Endometrial microvascular endothelial cells (primary cell): Measurements from ENCODE around the gene AKAP13. TPM values are rescaled to one million over a fixed set of nuclear protein-coding genes. Genes with fewer than 3 reads are reported as not detected.

Experiments used
- in situ Hi-C: cut with HindIII; loops from 2 replicates; pipeline ENCODE4 v1.10.0; 2017; ENCODE audit warnings: low sequenced_read_pairs, low pct_unique_long_range_greater_than_20kb; ENCODE audit errors: inconsistent ontology term
- total RNA-seq: library from RNA; depleted of rRNA; stranded (reverse); fragments of >200 nt; gene quantifications from one replicate; pipeline ENCODE4 v1.2.3, GENCODE V29; 2015; ENCODE audit errors: inconsistent ontology term

The AKAP13 gene
- total RNA-seq, 1 donor from 2014 or later, result 27.7 TPM

DNA sequence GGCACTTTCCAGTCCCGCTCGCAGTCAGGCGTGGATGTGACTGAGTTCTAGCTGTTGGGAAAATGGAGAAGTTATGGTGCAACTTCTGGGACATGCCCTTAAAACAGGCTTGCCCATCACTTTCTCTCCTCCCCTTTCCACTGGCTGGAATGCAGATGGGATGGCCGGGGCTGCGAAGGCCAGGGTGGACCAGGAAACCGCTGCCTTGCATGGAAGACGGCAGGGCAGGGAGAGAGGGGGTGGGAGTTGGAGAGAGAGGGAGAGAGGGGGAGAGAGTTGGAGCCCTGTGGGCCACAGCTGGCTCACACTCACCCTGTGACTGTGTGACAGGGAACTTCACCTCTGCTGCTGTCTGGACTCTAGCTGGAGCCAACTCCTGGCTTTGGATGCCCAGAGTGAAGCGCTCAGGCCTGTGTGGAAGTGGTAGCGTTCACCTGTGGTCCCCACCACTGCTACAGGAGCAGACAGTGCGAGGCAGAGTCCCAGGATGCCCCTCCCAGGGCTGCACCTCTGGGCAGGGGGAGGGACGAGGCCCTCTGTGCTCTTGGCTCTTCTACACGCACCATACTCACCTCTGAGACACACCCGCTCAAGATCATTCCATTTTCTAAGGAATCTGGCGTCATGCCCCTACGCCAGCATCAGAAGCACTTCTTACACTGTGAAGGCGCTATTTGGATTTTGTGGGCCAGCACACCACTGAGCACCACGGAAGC lies 377.7 kb downstream of the AKAP13 start:
- in situ Hi-C loops, result no loop called here

DNA sequence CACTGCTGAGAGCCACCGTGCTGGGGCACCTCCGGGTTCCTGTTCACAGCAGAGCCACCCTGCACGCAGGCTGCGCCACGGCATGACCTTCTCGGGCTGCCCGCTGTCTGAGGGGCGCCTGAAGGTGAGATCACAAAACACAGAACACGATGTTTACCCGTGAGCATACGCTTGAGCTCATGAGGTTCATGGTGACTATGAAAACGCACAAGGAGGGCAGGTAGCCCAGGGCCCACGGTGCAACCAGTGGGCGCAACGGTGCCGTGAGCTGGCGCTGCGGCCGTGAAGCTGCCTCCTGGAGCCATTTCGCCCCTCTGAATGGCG lies 378.2 kb downstream of the AKAP13 start:
- in situ Hi-C loops, result no loop called here

DNA sequence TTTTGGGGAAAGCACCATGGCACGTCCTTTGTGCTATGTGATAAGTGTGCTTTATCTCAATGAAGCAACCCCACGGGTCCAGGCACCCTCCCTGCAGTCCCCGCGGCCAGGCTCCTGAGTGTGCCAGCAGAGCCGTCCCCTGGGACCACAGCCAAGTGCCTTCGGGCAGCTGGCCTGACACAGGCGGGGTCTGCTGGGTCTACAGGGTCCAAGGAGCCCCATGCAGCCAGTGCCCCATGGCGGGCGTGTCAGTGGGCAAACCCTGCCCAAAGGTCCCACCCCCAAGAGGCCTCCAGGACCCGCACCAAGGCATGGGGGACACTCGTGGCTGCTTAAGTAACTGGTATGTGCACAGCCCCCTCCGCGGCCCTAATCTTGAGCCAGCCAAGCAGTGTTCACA lies 379.0 kb downstream of the AKAP13 start:
- in situ Hi-C loops, result no loop called here

DNA sequence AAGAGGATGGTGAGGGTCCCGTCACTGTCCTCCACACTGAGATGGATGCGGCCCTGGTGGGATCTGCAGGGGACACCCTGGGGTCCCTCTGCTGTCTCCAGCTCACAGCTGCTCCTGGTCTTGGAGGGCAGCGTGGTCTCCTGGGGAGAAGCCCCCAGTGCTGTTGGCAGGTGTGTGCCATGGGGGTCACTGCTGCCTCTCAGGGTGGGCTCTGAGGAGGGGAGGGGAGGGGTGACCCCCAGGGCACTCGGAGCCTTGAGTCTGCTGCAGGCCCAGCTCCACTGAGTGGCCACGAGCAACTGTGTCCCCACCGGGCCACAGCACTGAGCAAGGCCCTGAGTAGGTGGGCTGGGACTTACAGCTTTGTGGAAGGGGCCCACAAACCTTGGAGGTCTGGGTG lies 379.6 kb downstream of the AKAP13 start:
- in situ Hi-C loops, result no loop called here

DNA sequence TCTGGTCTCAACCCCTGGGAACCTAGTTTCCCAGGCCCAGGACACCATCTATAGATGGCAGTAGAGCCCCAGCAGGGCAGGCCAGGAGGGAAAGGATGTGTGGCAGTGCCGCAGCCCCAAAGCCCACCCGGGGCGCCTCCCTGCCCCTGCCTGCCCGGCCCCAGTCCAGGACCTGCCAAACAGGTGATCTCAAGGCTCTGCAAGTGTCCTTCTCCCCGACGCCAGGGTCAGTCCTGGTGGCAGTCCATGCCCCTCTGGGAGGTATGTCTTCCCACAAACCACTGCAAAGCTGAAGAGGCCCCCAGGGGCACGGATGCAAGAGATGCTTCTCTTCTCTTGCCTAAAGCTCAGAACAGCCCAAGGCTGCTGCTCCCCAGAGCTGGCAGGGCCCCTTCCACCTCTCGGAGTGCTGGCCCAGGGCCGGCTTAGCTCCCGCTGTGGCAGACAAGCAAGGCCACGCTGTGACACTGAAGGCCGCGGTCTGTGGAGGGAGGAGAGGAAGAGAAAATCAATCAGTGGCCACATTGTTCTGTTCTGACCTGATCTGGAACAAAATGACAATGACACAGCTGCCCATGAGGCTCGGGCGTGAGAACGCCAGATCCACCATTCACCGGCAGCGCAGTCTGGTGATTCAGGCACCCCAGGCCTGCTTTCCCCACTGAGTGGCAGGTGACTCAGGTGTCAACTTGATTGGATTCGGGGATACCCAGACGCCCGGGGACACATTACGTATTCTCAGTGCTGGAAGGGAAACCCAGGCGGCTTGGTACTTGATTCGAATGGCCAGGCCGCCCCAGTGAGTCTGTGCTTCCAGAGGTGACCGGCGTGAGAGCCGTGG lies 380.3 kb downstream of the AKAP13 start:
- in situ Hi-C loops, result no loop called here

DNA sequence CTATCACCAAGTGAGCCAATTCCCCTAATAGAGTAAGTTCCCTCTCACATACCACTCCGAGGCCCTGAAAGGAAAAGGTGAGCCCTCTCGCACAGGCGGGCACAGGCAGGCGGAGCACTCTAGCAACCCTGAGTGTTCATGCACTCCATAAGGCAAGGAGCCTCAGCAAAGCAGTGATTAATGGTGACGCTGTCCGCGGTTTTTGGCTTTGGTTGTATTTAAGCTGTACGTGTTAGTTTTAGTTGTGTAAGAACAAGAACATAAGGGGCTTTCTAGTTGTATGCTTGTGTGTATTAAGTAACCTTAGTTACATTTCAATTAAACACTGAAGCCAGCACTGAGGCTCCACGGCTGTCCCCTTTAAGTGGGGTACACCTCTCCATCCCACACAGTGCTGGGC lies 381.2 kb downstream of the AKAP13 start:
- in situ Hi-C loops, result no loop called here

DNA sequence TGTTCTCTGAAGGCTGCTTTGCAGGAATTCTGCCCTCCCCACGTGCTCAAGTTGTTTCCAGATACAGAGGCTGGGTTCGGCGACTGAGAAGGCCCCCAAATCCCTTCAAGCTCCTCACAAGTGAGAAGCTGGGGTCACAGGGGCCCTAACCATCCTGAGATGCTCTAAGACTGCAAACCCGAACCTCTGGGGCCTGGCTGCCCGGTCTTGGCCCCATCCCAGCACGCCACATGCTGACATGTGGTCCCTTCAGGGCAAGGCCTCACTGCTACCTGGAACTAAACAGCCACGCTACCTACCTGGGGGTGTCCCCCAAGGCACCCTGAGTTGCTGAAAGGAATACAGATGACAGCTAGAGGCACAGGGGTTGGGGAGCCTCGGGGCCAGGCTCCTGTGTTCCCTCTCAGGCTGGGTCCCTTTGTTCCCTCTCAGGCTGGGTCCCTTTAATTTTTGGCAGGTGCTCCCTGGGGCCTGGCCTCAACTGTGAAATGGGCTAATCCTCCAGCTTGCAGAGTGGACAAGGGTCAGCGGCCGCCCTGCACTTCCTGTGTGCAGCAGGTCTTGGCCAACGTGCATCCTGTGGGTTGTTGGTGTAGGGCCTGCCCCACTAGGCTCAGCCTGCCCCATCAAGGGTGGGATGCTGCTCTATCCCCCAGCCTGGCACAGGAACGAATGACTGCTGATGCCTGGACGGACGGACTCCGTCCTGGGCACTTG lies 381.8 kb downstream of the AKAP13 start:
- in situ Hi-C loops, result no loop called here

DNA sequence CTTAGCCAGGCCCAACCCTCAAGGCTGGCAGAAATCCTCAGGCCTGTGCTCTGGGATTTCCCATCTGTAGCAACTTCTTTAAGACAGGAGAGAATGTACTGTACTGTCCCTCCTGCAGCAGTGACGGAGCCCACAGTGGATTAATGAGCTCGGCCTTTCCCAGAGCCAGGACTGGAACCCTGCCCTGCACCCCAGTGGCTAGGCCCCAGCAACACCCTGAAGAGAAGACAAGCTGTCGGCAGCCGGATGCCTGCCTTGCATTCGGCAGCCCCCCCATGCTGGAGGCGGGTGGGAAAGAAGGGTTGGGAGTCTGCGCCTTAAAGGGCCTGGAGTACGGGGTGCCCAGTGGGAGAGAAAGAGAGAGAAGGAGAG lies 382.3 kb downstream of the AKAP13 start:
- in situ Hi-C loops, result no loop called here

DNA sequence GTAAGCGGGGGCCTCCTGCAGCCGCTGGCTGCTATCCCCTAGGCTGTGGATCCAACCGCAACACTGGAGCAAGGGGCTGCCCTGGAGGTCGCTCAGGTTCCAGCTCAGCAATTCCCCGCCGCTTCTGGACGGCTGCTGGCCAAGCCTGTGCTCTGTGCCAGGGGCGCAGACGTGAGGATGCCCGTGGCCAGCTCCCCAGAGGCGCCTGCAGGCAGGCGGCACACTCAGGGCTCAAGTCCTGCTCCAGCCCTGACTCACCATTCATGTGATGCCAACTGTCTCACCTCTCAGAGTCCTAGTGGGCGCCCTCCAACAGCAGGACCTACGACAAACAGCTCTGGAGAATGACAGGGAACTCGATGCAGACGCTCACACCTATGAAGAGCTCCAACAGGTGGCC lies 382.8 kb downstream of the AKAP13 start:
- in situ Hi-C loops, result no loop called here

DNA sequence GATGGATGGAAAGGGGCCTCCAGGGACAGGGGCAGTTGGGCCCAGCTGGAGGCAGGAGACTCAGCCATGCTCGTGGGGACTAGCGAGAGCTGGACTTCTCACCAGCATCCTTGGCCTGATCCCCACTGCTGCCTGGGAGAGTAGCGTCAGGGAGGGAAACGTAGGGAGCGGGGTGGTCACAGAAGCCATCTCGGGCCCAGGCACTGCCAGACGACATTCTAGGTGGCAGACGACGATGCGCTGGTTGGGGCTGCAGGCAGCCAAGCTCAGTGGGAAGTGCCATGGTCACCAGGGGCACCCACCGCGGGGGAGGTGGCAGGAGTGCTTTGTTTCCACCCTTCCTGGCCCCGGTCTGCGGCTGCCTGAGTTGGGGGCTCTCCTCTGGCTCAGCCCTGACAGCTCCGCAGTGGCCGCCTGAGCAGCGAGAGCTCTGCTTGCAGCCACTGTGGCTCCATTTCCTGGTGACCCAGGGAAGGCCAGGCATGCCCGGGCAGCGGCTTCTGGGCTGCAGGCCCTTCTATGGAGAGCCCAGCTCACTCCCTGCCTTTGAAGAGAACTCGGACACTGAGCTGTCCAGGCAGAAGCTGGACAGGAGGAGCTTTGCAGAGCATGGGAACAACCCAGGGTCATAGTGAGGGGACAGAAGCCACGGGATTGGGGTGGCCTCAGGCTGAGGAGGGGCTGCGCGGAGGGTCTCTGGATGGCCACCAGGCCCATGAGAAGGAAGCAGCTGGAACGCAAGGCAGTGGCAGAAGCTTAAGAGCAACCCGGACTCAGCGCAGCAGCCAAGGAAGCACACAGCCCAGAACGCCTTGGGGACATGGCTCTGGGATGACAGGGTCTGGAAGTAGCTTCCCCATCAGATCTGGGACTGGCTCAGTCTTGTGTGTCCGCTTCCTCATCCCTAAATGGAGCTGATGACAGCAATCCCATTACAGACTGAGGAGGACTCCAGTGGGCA lies 383.6 kb downstream of the AKAP13 start:
- in situ Hi-C loops, result no loop called here

DNA sequence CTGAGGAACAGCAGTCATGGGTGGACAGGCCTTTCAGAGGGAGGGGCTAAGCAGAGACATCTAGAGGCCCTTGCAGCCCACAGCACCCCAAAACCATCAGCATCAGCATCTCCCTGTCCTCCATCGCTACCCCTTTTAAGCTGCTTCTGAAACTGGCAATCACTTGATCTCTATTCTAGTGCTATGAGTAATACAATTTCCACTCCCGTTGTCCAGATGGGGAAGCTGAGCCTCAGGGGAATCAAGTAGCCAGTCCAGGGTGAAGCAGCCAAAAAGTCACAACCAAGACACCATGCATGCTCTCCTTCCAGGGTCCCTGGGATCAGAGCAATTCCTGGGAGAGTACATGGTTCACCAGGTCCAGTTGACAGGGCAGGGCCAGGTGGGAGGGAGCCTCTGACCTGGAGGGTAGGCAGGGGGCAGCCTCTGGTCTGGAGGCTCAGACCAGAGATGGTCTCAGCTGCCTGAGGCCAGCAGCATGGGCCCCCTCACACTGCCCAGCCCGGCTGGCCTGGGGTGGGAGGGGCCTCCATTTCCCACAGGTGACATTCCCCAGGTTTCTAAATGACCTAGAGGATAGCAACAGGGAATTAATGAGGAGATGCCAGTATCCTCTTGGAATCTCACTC lies 384.4 kb downstream of the AKAP13 start:
- in situ Hi-C loops, result no loop called here

DNA sequence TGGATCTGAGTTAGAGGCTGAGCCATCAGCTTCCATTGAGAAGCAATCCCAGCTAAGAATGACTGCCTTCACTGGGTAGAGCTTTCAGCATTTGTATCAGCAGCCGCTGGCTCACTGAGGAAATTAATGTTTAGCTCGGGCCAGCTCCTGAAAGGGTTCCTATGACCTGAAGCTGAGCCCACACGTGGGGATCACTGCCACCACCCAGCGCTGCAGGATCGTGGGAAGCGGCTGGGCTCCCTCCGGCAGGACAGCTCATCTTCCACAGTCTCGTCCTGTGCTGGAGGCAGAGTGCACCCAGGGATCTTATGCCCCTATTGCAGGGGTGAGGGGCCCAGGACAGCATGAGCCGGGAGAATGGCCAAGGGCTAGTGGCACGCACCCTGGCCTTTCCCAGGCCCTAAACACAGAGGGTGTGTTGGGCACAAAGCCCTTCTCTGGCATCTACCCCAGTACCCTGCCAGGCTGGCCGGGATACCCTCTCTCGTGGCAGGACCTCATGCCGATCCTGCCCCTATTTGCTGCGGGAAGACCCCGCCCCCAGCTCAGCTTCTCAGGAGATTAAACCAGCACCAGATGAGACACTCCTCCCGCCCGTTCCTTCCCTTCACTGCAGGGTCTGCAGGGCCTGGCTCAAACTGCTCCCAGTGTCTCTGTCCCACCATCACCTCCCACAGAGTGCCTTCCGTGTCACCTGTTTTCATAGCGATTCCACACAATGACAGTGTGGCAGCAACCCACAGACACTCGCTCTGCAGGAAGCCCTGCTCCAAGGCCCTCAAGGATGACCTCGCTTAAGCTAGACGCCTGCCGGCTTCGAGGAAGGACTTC lies 385.8 kb downstream of the AKAP13 start:
- in situ Hi-C loops, result no loop called here

DNA sequence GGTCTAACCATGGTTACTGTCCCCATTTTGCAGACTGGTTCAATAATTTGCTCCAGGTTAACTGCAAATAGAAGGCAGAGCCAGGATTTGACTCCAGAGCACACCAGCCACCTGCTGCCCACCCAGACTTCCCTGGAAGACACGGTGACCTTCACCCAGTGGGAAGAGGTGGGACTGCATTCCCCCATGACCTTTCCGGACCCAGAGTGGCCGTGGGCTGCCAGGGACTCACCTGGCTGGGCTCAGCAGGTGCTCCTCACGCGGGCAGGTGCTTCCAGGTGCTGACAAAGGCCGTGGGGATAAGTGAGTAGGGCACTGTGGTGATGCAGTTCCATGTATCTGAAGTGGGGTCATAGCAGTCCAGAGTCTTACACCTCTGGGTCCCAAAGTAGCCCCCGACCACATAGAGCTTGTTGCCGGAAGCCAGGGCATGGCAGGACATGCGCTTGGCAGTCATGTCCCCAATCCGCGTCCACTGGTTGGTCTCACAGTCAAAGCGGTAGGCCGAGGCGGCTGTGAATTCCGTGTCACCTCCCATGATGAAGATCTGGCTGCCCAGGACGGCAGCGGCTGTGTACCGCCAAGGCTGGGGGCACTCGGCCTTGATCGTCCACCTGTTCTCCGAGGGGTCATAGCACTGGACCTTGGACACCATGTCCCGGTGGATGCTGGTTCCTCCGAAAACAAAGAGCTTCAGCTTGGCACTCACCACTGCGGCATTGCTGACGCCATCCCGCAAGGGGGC lies 387.6 kb downstream of the AKAP13 start:
- in situ Hi-C loops, result no loop called here

DNA sequence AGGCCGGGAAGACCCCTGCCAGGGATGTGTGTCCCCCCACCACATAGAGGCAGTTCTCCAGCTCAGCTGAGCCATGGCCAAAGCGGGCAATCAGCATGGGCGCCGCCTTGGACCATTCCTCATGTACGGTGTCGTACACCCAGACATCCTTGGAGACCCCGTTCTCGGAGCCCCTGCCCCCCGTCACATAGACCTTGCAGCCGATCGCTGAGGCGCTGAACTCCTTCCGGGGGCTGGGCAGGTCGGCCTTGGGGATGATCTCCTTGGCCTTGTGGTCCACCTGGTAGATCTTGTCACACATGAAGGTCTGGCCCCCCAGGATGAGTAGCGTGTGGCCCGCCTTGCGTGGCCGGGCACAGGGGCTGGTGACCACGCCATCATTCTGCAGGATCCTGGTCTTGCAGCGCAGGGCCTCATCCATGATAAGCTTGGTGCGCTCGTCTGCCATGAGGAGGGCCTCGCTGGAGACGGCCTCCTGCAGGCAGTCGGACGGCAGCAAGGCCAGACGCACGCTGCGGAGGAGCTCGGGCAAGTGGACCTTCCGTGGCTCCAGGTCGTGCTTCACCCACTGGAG lies 388.3 kb downstream of the AKAP13 start:
- in situ Hi-C loops, result no loop called here

DNA sequence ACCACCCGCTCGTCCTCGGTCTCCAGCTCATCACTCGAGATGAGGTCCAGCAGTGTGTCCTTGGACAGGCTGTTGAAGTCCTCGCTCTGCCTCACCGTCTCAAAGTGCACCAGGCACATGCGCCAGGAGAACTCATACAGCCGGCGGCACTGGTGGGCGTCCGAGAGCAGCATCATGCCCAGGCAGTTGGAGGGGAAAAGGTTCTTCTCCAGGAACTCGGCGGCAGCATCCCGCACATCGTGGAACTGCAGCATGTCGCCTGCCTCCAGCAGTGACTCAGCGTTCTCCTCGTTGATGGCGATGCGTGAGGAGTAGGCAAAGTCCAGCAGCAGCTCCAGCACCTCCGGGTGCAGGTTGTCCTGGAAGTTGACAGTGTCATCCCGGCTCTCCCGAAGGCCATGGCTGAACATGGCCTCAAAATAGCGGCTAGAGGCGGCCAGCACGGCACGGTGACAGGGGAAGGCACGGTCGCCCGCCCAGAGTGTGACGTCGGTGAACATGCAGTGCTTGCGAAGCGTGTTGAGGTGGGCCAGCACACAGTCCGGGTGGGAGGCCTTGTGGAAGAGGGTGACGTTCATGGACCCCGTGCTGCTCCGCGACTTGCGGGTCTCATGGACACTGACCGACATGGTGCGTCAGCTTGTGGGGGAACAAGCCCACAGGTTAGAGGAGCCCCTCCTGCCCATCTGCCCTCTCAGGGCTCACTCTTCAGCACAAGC lies 388.9 kb downstream of the AKAP13 start:
- in situ Hi-C loops, result no loop called here
